Activated CD4-positive, alpha-beta memory T cell treated with anti-CD3 and anti-CD28 coated beads, Interleukin-2, amount 10 ng/mL, durations not matched to agents 7 days and 5 days (primary cell): ENCODE measurements around the gene EXO5. TPM values are rescaled to one million over a fixed set of nuclear protein-coding genes. Genes with fewer than 3 reads are reported as not detected.
A peak's percentile ranks its signal among the peaks of the same experiment; 100 is the strongest.
"Not testable (repeated sequence)": the region's sequence is repeated elsewhere in the genome, so short reads cannot be mapped to it uniquely, and the experiment has no call there.

Source experiments
- CTCF ChIA-PET: fragments of 350-600 bp; sonication (Branson Sonifier 250); formaldehyde crosslinking; loops from one replicate; lab custom pipeline; 2021; ENCODE audit warnings: antibody characterized with exemption, inconsistent platforms; lab: Charles Lee
- POLR2A ChIA-PET: fragments of 350-600 bp; sonication (Branson Sonifier 250); formaldehyde crosslinking; loops from one replicate; lab custom pipeline; 2021; ENCODE audit warnings: antibody characterized with exemption; lab: Charles Lee
- DNase-seq: peaks from one replicate; pipeline ENCODE4 v3.0.0-alpha.2; 2020
- H3K27ac Mint-ChIP-seq: one replicate; pipeline ENCODE4 v1.8.0; 2021; ENCODE audit warnings: mild to moderate bottlenecking, mixed read lengths
- H3K27me3 Mint-ChIP-seq: one replicate; pipeline ENCODE4 v1.8.0; 2021; ENCODE audit warnings: mixed read lengths
- H3K36me3 Mint-ChIP-seq: one replicate; pipeline ENCODE4 v1.8.0; 2021; ENCODE audit warnings: low read depth, mixed read lengths
- H3K4me1 Mint-ChIP-seq: one replicate; pipeline ENCODE4 v1.8.0; 2021; ENCODE audit warnings: mixed read lengths
- H3K4me3 Mint-ChIP-seq: one replicate; pipeline ENCODE4 v1.8.0; 2021; ENCODE audit warnings: mild to moderate bottlenecking, mixed read lengths
- H3K9me3 Mint-ChIP-seq: one replicate; pipeline ENCODE4 v1.8.0; 2021; ENCODE audit warnings: mixed read lengths
- total RNA-seq, 2 experiments: library from RNA; stranded (reverse); gene quantifications; one replicate each; pipeline ENCODE4 v1.2.3, GENCODE V29; 2021

EXO5 gene
- total RNA-seq, 2 experiments from 2014 or later: 12.3 to 12.6 TPM

GRCh38 chr1:40519517-40519916 is 10.9 kb downstream of the EXO5 start:
- POLR2A ChIA-PET: interaction anchor here (1.3 kb wide), 1 partner anchor 11 kb away, joined by 5 read pairs; the partner anchor contains the start of gene EXO5
- CTCF ChIA-PET: no interaction called here

GRCh38 chr1:40530735-40531380 is 22.3 kb downstream of the EXO5 start:
- peak overlapping the region; percentile 96 for H3K4me3 Mint-ChIP-seq
- CTCF ChIA-PET: interaction anchor here (1.4 to 2.4 kb wide), 4 partner anchors 22 to 387 kb away, joined by 5 to 15 read pairs (median 6); partner anchors contain the start of gene EXO5
- DNase-seq: no peak

More at GRCh38 chr1:40519517-40519916, 10.9 kb downstream of the EXO5 start:
- Mint-ChIP-seq H3K4me1 (no peaks in the 10 kb centered on the region), H3K9me3 (peaks cover 51% of the 10 kb centered on the region), H3K4me3 (no peak overlapping the region), H3K36me3 (peaks cover 36% of the 10 kb centered on the region), H3K27me3 (no peaks in the 10 kb centered on the region), H3K27ac (no peak overlapping the region)
- no peak for DNase-seq

GRCh38 chr1:40531381-40532061 is 23.0 kb downstream of the EXO5 start, which contains the start of gene ZNF684:
Gene ZNF684, plus strand, starts transcription at chr1:40531637. Its CDS starts 1,530 bp downstream, at chr1:40533167.
- Mint-ChIP-seq H3K27ac (peak within 1 kb of the TSS; percentile 81), H3K9me3 (peaks cover 15% of the 10 kb centered on the region), H3K27me3 (peaks cover 2% of the 10 kb centered on the region), H3K36me3 (peaks cover 37% of the 10 kb centered on the region), H3K4me3 (peak within 1 kb of the TSS; percentile 96), H3K4me1 (peaks cover 25% of the 10 kb centered on the region)
- DNase-seq: peak; percentile 85
- ChIA-PET CTCF (interaction anchor here (0.6 to 2.4 kb wide), 17 partner anchors 10 to 618 kb away, joined by 3 to 15 read pairs (median 4); partner anchors contain the start of genes CITED4, EXO5 and ZFP69), POLR2A (interaction anchor here (0.7 to 3.0 kb wide), 13 partner anchors 11 to 711 kb away, joined by 3 to 23 read pairs (median 4); partner anchors contain the start of genes EXO5, NFYC, SMAP2 and ZFP69B)

More at GRCh38 chr1:40530735-40531380, 22.3 kb downstream of the EXO5 start:
- Mint-ChIP-seq H3K4me1 (peaks cover 25% of the 10 kb centered on the region), H3K9me3 (peaks cover 19% of the 10 kb centered on the region), H3K27ac (peak overlapping the region; percentile 81), H3K36me3 (peaks cover 36% of the 10 kb centered on the region), H3K27me3 (peaks cover 4% of the 10 kb centered on the region)
- POLR2A ChIA-PET: interaction anchor here (1.1 to 3.0 kb wide), 8 partner anchors 20 to 273 kb away, joined by 3 to 23 read pairs (median 5); partner anchors contain the start of genes EXO5, NFYC, SMAP2 and ZFP69B

- ChIA-PET POLR2A (interaction anchor here (0.7 to 3.0 kb wide), 13 partner anchors 11 to 711 kb away, joined by 3 to 23 read pairs (median 4); partner anchors contain the start of genes EXO5, NFYC, SMAP2 and ZFP69B), CTCF (interaction anchor here (0.6 to 2.4 kb wide), 21 partner anchors 9 to 618 kb away, joined by 3 to 15 read pairs (median 4); partner anchors contain the start of genes CITED4, EXO5, ZFP69 and ZFP69B)
- H3K4me3 Mint-ChIP-seq: peak overlapping the region; percentile 96
- peaks cover 2% of the 10 kb centered on the region for H3K27me3 Mint-ChIP-seq
- H3K9me3 Mint-ChIP-seq: peaks cover 16% of the 10 kb centered on the region
- H3K4me1 Mint-ChIP-seq: peaks cover 25% of the 10 kb centered on the region
- H3K36me3 Mint-ChIP-seq: peaks cover 39% of the 10 kb centered on the region
- no peak for DNase-seq
- H3K27ac Mint-ChIP-seq: peak overlapping the region; percentile 81
Measured at GRCh38 chr1:40532062-40532389, 23.5 kb downstream of the EXO5 start.

- Mint-ChIP-seq H3K9me3 (peaks cover 13% of the 10 kb centered on the region), H3K36me3 (peaks cover 44% of the 10 kb centered on the region), H3K4me1 (peaks cover 25% of the 10 kb centered on the region), H3K27me3 (no peaks in the 10 kb centered on the region), H3K27ac (no peak overlapping the region), H3K4me3 (peak overlapping the region; percentile 48)
- ChIA-PET CTCF (interaction anchor here (0.8 to 2.4 kb wide), 19 partner anchors 11 to 419 kb away, joined by 3 to 15 read pairs (median 3); partner anchors contain the start of genes CITED4, EXO5, ZFP69 and ZFP69B), POLR2A (interaction anchor here (0.9 to 3.0 kb wide), 8 partner anchors 10 to 494 kb away, joined by 3 to 23 read pairs (median 4); partner anchors contain the start of genes CTPS1, EXO5, NFYC and ZFP69B)
- peak; percentile 23 for DNase-seq
Measured at GRCh38 chr1:40532844-40533424, 24.4 kb downstream of the EXO5 start.

- DNase-seq: no peak
- no peaks in the 10 kb centered on the region for H3K27me3 Mint-ChIP-seq
- POLR2A ChIA-PET: no interaction called here
- CTCF ChIA-PET: no interaction called here
- no peak overlapping the region for H3K4me3 Mint-ChIP-seq
- peaks cover 48% of the 10 kb centered on the region for H3K36me3 Mint-ChIP-seq
- peaks cover 14% of the 10 kb centered on the region for H3K9me3 Mint-ChIP-seq
- H3K27ac Mint-ChIP-seq: no peak overlapping the region
- H3K4me1 Mint-ChIP-seq: peaks cover 25% of the 10 kb centered on the region
Measured at GRCh38 chr1:40534589-40534988, 26.0 kb downstream of the EXO5 start.

- ChIA-PET CTCF (no interaction called here), POLR2A (no interaction called here)
- DNase-seq: no peak
- Mint-ChIP-seq H3K27me3 (no peaks in the 10 kb centered on the region), H3K36me3 (peaks cover 57% of the 10 kb centered on the region), H3K9me3 (peaks cover 12% of the 10 kb centered on the region), H3K4me1 (peaks cover 25% of the 10 kb centered on the region), H3K27ac (no peak overlapping the region), H3K4me3 (no peak overlapping the region)
Measured at GRCh38 chr1:40535732-40536131, 27.2 kb downstream of the EXO5 start.

GRCh38 chr1:40539338-40539737 is 30.8 kb downstream of the EXO5 start:
- CTCF ChIA-PET: no interaction called here
- POLR2A ChIA-PET: no interaction called here
- no peaks in the 10 kb centered on the region for H3K27me3 Mint-ChIP-seq
- no peak overlapping the region for H3K27ac Mint-ChIP-seq
- H3K4me3 Mint-ChIP-seq: no peak overlapping the region
- DNase-seq: no peak
- peaks cover 18% of the 10 kb centered on the region for H3K9me3 Mint-ChIP-seq
- H3K36me3 Mint-ChIP-seq: peaks cover 70% of the 10 kb centered on the region
- no peaks in the 10 kb centered on the region for H3K4me1 Mint-ChIP-seq

- ChIA-PET CTCF (no interaction called here), POLR2A (no interaction called here)
- H3K27me3 Mint-ChIP-seq: no peaks in the 10 kb centered on the region
- no peaks in the 10 kb centered on the region for H3K4me1 Mint-ChIP-seq
- peaks cover 63% of the 10 kb centered on the region for H3K36me3 Mint-ChIP-seq
- H3K27ac Mint-ChIP-seq: no peak overlapping the region
- H3K9me3 Mint-ChIP-seq: peaks cover 41% of the 10 kb centered on the region
- no peak overlapping the region for H3K4me3 Mint-ChIP-seq
- no peak for DNase-seq
Measured at GRCh38 chr1:40546957-40547356, 38.4 kb downstream of the EXO5 start.

GRCh38 chr1:40553017-40553416 is 44.5 kb downstream of the EXO5 start:
- DNase-seq: no peak
- H3K4me3 Mint-ChIP-seq: no peak overlapping the region
- H3K27me3 Mint-ChIP-seq: peaks cover 2% of the 10 kb centered on the region
- H3K27ac Mint-ChIP-seq: no peak overlapping the region
- H3K9me3 Mint-ChIP-seq: peaks cover 13% of the 10 kb centered on the region
- ChIA-PET POLR2A (no interaction called here), CTCF (no interaction called here)
- H3K36me3 Mint-ChIP-seq: peaks cover 8% of the 10 kb centered on the region
- no peaks in the 10 kb centered on the region for H3K4me1 Mint-ChIP-seq

- H3K27me3 Mint-ChIP-seq, CTCF ChIA-PET, H3K4me3 Mint-ChIP-seq, H3K36me3 Mint-ChIP-seq, DNase-seq, POLR2A ChIA-PET, H3K4me1 Mint-ChIP-seq, H3K27ac Mint-ChIP-seq: not testable (repeated sequence)
- peaks cover 11% of the 10 kb centered on the region for H3K9me3 Mint-ChIP-seq
Measured at GRCh38 chr1:40554807-40555206, 46.2 kb downstream of the EXO5 start.

- no peaks in the 10 kb centered on the region for H3K4me1 Mint-ChIP-seq
- ChIA-PET POLR2A (no interaction called here), CTCF (interaction anchor here (0.6 kb wide), 1 partner anchor 950 kb away, joined by 5 read pairs; no protein-coding TSS in a partner anchor)
Measured at GRCh38 chr1:40556121-40556520, 47.6 kb downstream of the EXO5 start.

More at GRCh38 chr1:40556121-40556520, 47.6 kb downstream of the EXO5 start:
- Mint-ChIP-seq H3K27me3 (peaks cover 2% of the 10 kb centered on the region), H3K4me3 (no peak overlapping the region), H3K36me3 (peaks cover 5% of the 10 kb centered on the region), H3K27ac (no peak overlapping the region), H3K9me3 (peaks cover 10% of the 10 kb centered on the region)
- DNase-seq: no peak
